LNCAP (cell line): ENCODE measurements around the gene RMDN3.

ENCODE experiments used
- TF ChIP-seq, protein P1 (sequence below): fragments of 450-650 bp; IDR thresholded peaks from 2 replicates; pipeline ENCODE4 v1.5.1; 2017; ENCODE audit warnings: mild to moderate bottlenecking

RMDN3 gene

DNA sequence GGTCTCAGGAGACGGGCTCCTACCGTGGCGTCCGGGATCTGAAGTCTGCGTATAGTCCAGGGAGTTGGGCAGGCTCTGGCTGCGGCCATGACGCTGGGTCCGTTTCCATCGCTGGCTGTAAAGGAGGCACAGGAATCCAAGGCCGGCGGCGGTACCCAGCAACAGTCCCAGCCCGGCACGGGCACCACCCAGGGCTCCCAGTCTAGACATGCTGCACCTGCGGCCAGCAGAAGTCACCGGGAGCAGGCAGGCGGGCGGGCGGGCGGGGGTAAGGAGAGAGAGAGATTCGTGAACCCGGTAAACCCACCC, 526 bp downstream of the RMDN3 start:
- TF ChIP-seq, protein P1, sequence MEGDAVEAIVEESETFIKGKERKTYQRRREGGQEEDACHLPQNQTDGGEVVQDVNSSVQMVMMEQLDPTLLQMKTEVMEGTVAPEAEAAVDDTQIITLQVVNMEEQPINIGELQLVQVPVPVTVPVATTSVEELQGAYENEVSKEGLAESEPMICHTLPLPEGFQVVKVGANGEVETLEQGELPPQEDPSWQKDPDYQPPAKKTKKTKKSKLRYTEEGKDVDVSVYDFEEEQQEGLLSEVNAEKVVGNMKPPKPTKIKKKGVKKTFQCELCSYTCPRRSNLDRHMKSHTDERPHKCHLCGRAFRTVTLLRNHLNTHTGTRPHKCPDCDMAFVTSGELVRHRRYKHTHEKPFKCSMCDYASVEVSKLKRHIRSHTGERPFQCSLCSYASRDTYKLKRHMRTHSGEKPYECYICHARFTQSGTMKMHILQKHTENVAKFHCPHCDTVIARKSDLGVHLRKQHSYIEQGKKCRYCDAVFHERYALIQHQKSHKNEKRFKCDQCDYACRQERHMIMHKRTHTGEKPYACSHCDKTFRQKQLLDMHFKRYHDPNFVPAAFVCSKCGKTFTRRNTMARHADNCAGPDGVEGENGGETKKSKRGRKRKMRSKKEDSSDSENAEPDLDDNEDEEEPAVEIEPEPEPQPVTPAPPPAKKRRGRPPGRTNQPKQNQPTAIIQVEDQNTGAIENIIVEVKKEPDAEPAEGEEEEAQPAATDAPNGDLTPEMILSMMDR: no peak

DNA sequence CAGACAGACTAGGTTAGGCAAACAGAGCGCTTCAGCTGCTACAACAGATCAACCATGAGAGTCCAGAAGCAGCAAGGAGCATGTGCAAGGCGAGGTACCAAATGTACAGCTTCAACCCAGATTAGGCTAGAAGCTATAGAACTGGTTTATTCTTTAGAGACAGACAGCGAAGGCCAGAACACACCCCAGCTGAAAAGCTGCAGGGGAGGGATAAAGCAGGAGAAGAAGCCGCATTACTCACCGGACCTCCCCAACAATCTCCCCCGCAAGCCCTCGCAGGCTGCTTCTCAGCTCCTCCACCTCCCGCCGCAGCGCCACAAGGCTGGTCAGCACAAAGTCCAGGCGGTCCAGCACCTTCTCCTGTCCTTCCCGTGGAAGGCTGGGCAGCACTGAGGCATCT, 3.3 kb downstream of the RMDN3 start:
- TF ChIP-seq, protein P1: no peak

DNA sequence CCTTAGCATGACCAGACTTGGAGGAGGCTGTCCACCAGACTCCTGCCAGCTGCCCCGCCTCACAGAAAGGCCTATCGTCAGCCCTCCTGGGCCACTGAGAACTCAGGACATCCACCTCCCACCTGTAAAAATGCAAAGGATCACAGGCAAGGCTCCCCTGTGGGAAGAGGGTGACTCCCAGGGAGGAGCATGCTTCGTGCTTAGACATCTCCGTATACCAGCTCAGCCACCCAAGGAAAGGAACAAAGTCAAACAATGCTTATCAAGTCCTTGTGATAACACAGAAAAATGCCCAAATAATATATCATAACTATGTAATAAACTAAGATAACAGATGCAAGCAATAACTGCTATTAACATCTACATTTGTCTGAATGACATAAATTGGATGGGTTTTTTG, 4.2 kb downstream of the RMDN3 start:
- TF ChIP-seq, protein P1: no peak

- TF ChIP-seq, protein P1: no peak
Measured at GRCh38 chr15:40749151-40749630, 5.9 kb downstream of the RMDN3 start.

DNA sequence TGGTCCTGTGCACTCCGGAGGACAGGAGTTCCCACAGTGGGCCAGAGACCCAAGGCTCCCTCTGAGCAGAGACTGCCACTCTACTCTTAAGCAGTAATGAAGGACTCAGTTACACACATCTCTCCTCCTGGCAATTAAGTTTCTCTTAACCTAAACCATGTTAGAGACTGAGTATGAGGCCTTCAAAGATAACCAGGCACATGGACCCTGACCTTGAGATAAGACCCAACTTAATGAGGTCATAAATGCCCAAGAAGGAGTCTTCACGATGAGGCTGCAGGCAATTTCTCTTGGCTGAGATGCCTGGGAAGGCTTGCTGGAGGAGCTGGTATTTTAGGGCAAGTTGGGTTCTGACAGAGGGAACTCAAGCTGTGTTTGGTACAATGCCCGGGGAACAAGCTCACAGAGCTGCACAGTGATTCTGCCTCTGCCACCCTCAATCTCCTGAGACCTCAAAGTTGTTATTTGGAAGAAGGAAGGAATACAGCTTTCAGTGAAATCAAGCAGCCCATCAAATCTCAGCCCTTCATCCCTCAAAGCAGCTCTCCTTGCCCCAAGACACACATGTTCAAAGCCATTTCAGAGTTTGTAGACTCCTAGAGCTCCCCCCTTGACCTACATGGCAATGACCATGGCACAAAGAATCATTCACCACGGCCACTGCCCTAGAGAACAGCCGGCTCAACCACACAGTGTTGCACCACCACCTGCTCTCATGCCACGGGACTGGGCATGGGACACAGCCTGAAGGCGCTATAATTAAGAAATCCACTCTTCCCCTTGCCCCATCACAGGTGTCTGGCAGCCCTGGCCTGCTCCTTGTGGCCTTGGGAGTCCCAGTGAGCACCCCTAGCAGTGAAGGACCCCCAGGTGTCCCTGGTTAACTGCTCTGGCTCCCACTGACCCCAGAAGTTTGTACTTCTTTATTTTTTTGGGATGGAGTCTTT, 7.1 kb downstream of the RMDN3 start:
- TF ChIP-seq, protein P1: no peak

GRCh38 chr15:40746916-40747418, 8.1 kb downstream of the RMDN3 start:
- TF ChIP-seq, protein P1: no peak

- TF ChIP-seq, protein P1: no peak
Measured at GRCh38 chr15:40744815-40745152, 10.3 kb downstream of the RMDN3 start.
